GM13976 (cell line): Measurements from ENCODE around the gene NECTIN2.

Experiments
- DNase-seq: peaks from one replicate; pipeline ENCODE4 v3.0.0; 2012; ENCODE audit warnings: low spot score
- in situ Hi-C: fragments of 300-500 bp; cut with MboI; formaldehyde crosslinking; loops from one replicate; pipeline ENCODE4 v1.12.0; 2022; ENCODE audit warnings: low sequenced_read_pairs, mixed read lengths, inconsistent platforms; ENCODE audit not compliant: unreplicated experiment
- TF ChIP-seq, protein P1 (sequence below): IDR thresholded peaks from 2 replicates; pipeline ENCODE4 v1.5.1; 2012; ENCODE audit warnings: borderline replicate concordance, mild to moderate bottlenecking; ENCODE audit not compliant: insufficient read depth; ENCODE audit errors: extremely low read depth, missing control alignments, control extremely low read depth

The NECTIN2 gene

DNA sequence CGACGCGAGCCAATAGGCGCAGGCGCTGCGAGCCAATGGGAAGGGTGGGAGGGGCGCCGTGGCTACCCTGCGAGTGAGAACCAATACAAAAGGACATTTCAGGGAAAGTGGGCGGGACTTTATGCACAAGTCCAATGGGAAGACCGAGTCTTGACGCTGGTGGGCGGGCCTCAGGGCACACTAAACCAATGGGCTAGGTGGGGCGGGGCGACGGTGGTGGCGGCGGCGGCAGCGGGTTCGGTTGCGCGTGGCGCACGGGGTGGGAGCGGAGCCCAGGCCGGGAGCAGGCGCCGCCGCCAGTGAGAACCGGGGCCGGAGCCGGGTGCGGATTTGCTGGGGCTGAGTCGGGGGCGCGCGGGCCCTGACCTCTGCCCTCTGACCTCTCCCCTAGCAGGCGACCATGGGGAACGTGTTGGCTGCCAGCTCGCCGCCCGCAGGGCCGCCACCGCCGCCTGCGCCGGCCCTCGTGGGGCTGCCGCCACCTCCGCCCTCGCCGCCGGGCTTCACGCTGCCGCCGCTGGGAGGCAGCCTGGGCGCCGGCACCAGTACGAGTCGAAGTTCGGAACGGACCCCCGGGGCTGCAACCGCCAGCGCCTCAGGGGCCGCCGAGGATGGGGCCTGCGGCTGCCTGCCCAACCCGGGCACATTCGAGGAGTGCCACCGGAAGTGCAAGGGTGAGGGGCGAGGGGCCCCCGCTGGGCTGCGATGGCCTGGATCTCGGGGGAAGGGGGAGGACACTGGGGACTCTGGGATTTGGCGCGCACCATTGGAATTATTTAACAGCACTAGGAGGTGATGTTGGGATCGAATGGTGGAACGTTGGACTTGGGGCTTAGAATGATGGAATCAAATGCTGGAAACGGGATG lies 45.2 kb downstream of the NECTIN2 start, which contains the start of gene TOMM40:
Gene TOMM40 (plus strand): TSS at position 239 of the 867 bp plus-strand sequence. CDS start 162 bp downstream, at position 401.
- in situ Hi-C loops: no loop called here
- peak; percentile 99 for DNase-seq
- TF ChIP-seq, protein P1, sequence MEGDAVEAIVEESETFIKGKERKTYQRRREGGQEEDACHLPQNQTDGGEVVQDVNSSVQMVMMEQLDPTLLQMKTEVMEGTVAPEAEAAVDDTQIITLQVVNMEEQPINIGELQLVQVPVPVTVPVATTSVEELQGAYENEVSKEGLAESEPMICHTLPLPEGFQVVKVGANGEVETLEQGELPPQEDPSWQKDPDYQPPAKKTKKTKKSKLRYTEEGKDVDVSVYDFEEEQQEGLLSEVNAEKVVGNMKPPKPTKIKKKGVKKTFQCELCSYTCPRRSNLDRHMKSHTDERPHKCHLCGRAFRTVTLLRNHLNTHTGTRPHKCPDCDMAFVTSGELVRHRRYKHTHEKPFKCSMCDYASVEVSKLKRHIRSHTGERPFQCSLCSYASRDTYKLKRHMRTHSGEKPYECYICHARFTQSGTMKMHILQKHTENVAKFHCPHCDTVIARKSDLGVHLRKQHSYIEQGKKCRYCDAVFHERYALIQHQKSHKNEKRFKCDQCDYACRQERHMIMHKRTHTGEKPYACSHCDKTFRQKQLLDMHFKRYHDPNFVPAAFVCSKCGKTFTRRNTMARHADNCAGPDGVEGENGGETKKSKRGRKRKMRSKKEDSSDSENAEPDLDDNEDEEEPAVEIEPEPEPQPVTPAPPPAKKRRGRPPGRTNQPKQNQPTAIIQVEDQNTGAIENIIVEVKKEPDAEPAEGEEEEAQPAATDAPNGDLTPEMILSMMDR: no peak

DNA sequence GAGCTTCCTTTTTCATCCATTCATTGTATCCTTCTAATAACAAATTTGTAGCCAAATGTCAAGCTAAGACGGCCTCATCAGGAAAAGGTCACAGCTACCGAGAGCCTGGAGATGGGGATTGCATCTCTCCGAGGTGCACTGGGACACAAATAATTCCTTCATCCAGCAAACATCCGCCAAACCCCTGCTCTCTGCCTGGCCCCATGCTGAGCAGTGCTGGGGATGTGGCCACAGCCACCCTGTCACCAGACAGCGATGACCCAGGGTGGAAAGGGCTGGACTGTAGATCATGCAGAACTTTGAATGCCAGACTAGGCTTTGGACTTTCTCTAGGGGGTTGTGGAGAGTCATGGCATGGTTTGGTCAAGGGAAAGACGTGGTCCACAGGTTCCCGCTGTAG lies 46.8 kb downstream of the NECTIN2 start:
- in situ Hi-C loops: no loop called here
- TF ChIP-seq, protein P1: no peak
- DNase-seq: no peak

DNA sequence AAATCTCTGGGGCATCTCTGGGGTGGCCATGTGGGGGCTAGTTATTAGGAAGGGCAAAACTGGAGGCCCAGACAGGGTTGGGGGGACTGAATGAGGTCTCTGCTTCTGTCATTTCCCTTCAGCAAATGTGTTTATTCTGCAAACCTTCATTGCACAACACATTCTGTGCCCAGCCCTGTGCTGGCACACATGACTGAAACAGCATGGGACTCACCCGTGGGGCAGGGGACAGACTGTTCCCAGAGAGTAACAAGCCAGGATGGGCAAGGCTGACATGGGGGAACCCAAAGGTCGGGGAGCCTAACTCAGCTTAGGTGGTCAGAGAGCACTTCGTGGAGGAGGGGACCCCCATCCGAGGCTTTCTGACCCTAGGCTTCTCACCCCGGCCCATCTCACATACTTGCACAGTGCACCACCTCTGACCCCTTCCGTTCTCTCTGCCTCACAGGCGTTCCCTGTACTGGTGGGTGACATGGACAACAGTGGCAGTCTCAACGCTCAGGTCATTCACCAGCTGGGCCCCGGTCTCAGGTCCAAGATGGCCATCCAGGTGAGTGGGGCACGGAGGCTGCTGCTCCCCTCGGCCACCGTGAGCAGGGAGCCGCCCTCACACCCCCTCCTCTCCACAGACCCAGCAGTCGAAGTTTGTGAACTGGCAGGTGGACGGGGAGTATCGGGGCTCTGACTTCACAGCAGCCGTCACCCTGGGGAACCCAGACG lies 47.4 kb downstream of the NECTIN2 start:
- in situ Hi-C loops: no loop called here
- TF ChIP-seq, protein P1: no peak
- no peak for DNase-seq

GRCh38 chr19:44894052-44894400 lies 47.9 kb downstream of the NECTIN2 start:
- in situ Hi-C loops: no loop called here
- TF ChIP-seq, protein P1: no peak
- DNase-seq: no peak

GRCh38 chr19:44894946-44895345 lies 48.8 kb downstream of the NECTIN2 start:
- in situ Hi-C loops: no loop called here
- DNase-seq: no peak
- TF ChIP-seq, protein P1: no peak

DNA sequence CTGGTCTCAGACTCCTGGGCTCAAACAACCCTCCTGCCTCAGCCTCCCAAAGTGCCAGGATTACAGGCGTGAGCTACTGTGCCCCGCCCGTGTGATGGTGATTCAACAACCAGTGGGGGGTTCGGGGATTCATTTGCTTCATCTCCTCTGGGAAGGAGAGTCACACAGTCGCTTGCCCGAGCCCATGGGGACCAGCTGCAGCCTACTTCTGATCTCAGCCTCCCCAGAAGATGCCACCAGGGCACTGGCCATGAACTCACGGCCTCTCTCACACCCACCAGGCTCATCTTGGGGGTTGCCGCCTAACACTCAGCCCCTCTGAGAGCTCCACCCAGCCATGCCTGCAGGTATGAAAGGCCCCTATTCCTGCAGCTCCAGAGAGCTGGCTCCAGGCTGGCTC lies 51.7 kb downstream of the NECTIN2 start:
- in situ Hi-C loops: no loop called here
- TF ChIP-seq, protein P1: no peak
- DNase-seq: no peak
